Uterus (tissue), 2 donors: ENCODE data around the gene JAKMIP2.

ENCODE experiments used
- POLR2A ChIP-seq, 2 donors: fragments of 450-650 bp; IDR thresholded peaks; one replicate each; pipeline ENCODE4 v1.6.1; 2016; ENCODE audit warnings: antibody characterized with exemption in 2 of 2, mild to moderate bottlenecking in 1 of 2, moderate library complexity in 1 of 2
- TF ChIP-seq, protein P1 (sequence below), 4 experiments: fragments of 200-600 bp in 2 of 4; fragments of 450-650 bp in 2 of 4; sonication (generic) in 2 of 4; IDR thresholded peaks; one replicate each; pipeline ENCODE4 v1.5.1; 2016 to 2019; ENCODE audit warnings: antibody characterized with exemption in 4 of 4, mild to moderate bottlenecking in 2 of 4, moderate library complexity in 1 of 4

DNA sequence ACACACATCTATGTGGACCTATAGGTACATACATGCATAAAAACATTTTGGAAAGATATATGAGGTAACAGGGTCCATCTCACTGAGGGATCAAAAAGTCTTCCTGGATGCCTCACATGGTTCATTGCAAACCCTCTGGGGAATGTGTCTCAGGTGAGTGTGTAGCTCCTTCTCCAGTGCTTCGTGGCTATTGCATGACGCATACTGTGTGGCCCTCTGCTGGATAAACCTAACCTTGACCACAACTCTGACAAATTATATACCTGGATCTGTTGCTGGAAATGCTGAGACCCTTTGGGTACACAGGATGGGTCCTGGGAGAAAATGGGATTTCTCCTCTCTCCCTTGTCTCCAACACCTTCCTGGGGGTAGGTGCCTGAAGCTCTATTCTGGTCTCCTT lies 91.9 kb downstream of the JAKMIP2 start:
- no peak for TF ChIP-seq POLR2A (IDR thresholded peaks at IDR 0.05)
- TF ChIP-seq, protein P1, sequence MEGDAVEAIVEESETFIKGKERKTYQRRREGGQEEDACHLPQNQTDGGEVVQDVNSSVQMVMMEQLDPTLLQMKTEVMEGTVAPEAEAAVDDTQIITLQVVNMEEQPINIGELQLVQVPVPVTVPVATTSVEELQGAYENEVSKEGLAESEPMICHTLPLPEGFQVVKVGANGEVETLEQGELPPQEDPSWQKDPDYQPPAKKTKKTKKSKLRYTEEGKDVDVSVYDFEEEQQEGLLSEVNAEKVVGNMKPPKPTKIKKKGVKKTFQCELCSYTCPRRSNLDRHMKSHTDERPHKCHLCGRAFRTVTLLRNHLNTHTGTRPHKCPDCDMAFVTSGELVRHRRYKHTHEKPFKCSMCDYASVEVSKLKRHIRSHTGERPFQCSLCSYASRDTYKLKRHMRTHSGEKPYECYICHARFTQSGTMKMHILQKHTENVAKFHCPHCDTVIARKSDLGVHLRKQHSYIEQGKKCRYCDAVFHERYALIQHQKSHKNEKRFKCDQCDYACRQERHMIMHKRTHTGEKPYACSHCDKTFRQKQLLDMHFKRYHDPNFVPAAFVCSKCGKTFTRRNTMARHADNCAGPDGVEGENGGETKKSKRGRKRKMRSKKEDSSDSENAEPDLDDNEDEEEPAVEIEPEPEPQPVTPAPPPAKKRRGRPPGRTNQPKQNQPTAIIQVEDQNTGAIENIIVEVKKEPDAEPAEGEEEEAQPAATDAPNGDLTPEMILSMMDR (IDR thresholded peaks at IDR 0.05) = no peak
